GM18870 (cell line): ENCODE measurements around the gene TUSC2.
"Not testable (repeated sequence)": the region's sequence is repeated elsewhere in the genome, so short reads cannot be mapped to it uniquely, and the experiment has no call there.

Experiments used
- ATAC-seq: cut with Tn5 transposase; IDR thresholded peaks from one replicate; pipeline ENCODE4 v1.9.1; 2021; ENCODE audit warnings: moderate library complexity; ENCODE audit not compliant: unreplicated experiment

TUSC2 gene

GRCh38 chr3:50296721-50297383 is 31.2 kb downstream of the TUSC2 start:
- ATAC-seq, result no peak

DNA sequence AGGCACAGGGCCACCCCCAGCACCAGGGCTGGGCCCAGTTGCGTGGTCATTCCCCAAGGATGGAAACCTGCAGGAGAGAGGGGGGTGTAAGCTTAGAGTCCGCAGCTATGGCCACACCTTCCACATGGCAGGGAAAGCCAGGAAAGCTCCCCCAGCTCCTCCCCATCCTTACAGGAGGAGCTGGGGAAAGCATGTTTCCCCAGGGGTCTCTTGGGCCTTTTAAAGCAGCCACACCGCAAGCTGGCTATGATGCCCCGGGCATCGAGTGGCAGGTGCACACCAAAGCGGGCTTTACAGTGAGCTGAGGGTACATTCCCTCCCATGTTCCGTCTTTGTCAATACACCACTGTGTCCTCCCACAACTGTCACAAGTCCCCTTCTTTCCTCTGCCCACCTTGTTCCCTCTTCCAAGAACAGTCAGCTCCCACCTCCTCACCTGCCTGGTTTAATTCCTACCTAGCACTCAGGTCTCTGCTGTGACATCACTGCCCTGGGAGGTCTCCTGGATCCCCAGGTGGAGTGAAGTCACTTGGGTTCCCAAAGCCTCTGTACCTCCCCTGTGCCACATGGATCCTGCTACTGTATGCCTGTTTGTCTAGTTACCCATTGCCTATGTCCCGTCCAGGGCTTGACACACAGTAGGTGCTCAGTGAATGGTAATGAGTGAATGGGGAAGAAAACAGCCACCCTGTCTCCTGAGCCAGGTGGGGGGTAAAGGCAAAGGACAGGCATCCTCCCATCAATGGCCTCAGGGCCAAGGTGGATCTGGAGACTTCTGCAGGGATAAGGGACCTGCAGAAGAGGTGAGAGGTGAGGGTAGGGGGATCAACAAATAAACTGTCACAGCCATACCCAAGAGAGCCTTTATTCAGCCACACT is 32.2 kb downstream of the TUSC2 start:
- ATAC-seq, result no peak

DNA sequence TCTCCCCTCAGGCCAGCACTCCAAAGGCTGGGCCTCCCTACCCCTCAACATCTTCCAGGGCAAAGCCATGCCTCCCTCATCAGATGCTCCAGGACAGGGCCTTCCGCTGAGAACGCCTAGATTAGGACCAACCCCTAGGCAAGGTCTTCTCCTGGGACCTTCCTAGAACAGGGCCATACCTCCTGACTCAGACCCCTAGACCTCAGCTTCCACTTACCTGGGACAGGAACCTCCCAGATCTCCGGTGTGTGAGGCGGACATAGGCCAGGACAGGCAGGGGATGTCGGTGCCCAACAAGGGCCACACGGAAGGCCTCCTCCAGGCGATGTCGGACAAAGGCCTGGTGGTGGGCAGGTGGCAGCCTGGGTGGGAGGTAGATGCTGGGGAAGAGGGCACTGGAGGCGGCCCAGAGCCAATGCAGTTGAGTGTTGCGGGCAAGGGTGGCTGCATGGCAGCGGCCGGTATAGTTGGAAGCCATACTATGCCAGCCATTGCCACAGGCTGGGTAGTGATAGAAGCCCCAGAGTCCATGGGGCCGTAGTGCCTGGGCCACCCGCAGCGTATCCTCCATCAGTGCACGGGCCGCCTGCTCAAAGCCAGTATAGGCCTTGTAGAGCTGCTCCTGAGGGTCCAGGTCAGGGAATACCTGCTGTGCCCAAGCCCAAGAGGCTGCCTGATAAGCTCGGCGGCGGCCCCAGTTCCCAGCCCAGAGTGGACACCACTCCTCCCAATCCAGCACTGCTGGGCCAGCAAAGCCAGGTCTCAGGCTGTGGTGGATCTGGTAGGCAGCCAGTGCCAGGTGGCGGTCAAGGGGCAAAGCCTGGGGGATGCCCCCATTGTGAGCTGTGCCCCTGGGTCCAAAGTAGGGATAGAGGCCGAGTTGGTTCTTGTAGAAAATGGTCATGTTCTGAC is 33.3 kb downstream of the TUSC2 start:
- no peak for ATAC-seq

- ATAC-seq, result no peak
Measured at GRCh38 chr3:50294089-50294488, 33.9 kb downstream of the TUSC2 start.

DNA sequence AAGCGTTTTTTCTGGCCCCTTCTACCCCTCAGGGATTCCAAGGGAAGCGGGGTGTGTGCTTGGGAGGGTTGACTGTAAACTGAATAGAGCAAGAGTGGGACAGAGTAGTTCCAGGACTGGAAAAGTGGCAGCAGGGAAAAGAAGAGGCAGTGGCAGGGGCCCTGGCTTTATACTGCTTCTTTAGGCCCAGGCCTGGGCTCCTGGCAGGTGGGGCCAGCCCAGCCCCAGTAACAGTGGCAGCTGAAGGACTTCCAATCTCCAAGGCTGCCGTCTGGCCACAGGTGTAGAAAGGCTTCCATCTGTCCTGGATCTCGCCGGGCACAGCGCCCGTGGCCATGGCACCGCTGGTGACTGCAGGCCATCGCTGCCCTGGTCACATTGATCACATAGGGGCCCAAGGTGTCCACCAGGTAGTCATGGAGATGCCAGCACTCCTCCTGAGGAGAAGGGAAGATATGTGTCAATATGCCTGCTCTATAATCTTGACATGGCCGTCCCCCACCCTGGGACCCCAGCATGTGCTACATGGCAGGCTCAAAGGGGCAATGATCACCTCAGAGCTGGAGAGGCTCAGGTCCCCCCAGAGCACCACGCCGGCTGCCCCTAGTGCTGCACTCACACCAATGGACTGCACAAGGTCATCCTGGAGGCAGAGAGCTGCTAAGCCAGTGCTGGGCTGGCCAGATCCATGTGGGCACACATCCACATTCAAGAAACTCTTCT is 34.8 kb downstream of the TUSC2 start:
- no peak for ATAC-seq

- peak; percentile 93 for ATAC-seq
Measured at GRCh38 chr3:50292159-50293078, 35.6 kb downstream of the TUSC2 start, which contains the start of gene IFRD2. Gene IFRD2 (minus strand): TSS chr3:50292429. CDS start chr3:50292274, 155 bp downstream.

DNA sequence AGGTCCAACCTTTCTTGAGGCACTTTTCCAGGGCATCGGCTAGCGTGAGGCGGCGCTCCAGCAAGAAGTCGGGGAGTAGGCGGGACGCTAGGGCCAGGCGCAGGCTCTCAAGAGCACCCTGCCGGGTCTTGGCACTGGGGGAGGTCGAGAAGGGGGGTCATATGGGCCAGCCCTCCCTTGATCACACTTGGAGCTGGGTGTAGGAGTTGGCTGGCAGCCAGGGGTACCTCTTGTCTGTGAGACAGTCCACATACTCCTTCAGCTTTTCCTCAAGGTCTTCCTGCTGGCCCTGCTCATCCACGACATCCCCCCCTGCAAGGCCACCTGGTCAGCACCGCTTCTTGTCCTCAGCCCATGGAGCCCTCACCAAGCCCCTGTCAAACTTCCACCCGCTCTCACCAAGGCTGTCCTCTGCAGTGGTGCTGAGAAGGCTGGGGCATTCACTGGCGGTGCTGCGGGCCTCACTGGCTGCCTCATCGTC is 37.8 kb downstream of the TUSC2 start:
- ATAC-seq, result no peak

DNA sequence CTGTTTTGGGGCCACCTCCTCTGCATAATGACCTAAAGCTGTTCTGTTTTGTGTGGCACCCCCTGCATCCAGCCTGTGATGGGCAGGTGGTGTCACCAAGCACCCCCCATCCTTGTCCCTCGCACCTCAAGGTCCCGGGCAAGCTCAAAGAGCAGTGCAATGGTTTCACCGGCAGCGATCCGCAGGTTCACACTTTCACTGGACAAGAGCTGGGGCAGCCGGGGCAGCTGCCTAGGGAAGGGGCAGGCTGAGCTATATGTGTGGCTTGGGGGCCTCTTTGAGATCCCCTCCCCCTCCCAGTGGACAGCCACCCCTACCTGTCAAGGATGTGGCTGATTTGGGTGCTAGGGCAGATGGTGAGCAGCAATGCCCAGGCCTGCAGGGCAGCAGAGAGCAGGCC is 38.9 kb downstream of the TUSC2 start:
- no peak for ATAC-seq

- ATAC-seq, result no peak
Measured at GRCh38 chr3:50288387-50289007, 39.5 kb downstream of the TUSC2 start.

- ATAC-seq, result no peak
Measured at GRCh38 chr3:50287262-50287661, 40.8 kb downstream of the TUSC2 start.

DNA sequence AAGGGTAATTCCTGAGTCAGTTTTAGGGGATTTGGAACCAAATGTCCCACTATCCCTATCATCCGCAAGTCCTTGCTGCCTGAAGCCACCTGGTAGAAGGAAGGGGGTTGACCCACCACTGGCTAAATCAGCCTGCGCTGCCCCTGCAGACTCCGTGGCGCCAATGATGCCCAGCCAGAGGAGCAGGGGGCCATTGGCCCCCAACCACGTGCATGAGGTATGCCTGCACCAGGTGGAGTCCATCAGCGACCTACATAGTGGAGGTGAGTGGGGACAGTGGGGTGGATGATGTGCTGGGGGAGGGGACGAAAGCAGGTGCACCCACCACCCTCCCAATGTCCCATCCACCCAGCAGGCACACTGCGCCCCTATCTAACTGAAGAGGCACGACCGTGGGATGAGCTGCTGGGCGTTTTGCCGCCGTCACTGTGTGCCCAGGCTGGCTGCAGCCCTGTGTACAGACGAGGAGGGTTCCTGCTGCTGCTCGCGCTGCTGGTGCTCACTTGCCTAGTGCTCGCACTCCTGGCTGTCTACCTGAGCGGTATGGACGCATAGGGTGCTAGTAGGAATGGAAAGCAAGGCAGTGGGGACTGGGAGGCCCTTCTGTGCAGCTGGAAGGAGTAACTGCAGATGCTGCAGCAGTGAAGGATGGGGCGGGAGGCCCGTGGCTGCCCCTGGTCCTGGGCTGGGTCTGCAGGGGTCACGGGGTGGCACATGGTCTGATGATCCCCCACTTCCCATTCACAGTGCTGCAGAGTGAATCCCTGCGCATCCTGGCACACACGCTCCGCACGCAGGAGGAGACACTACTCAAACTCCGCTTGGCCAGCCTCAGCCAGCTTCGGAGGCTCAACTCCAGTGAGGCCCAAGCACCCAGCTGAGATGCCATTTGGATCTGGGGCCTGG is 41.4 kb downstream of the TUSC2 start:
- no peak for ATAC-seq

GRCh38 chr3:50284121-50284520 is 43.9 kb downstream of the TUSC2 start:
- not testable (repeated sequence) for ATAC-seq

DNA sequence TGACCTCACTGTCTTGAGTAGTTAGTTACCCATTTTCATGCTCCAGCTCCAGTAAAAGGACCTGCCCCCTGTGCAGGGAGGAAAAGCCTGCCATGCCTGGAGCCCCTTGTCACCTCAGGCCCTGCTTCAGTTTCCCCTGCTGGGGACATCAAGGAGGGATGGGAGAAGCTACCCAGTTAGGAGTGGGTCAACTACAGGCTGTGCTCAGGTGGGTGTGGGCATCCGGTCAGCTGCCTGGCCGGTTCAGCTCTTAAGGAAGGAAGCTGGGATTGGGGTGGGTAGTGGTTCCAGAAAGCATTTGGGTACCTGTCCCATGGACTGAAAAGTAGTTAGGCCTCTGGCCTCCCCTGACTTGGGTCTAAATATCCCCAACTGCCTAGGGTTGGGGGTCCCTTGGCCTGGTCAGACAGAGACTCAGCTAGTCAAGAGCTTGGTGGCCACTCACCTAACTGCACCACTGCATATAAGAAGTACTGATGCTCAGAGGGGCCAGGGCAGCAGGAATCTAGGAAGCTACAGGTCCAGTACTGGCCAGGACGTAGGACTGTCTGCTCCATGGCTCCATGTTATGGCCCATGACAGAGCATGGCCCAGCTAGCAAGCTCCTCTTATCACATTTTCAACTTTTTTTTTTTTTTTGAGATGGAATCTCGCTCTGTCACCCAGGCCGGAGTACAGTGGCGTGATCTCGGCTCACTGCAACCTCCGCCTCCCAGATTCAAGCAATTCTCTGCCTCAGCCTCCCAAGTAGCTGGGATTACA is 48.6 kb downstream of the TUSC2 start:
- no peak for ATAC-seq

DNA sequence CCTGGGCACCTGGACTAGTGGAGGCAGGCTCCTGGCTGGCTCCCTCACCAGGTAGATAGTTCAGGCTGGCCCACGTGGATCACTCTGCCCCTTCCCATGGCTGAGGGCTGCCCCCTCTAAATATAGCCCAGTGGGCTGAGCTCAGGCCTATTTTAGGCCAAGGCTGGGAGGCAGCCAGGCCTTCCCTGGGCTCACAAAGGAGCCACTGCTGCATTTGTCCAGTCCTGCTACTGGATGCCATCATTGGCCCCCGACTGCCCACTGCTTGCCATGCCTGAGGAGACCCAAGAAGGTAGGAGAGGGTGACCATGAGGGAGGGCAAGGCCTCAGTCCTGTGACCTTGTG is 49.2 kb downstream of the TUSC2 start, which contains the start of gene LSMEM2:
Gene LSMEM2, plus strand, starts transcription at position 208 of the 345 bp plus-strand sequence. Its CDS starts 27 bp downstream, at position 235.
- no peak for ATAC-seq

GRCh38 chr3:50278123-50278879 is 49.7 kb downstream of the TUSC2 start:
- no peak for ATAC-seq

- ATAC-seq, result no peak
Measured at GRCh38 chr3:50276762-50277101, 51.3 kb downstream of the TUSC2 start.
